ENCODE results near the gene KLRC4. TPM values are rescaled to one million over a fixed set of nuclear protein-coding genes. Genes with fewer than 3 reads are reported as not detected.
"Not testable (repeated sequence)": the region's sequence is repeated elsewhere in the genome, so short reads cannot be mapped to it uniquely, and the experiment has no call there.

KLRC4 gene
- total RNA-seq, 1 experiment from 2014 or later: not detected

- no peak overlapping the region for H3K4me3 ChIP-seq (ENCODE audit: low read depth, low read length)
- peaks cover 40% of the 10 kb centered on the region for H3K4me1 Mint-ChIP-seq (ENCODE audit: low read depth, unreplicated experiment)
- ChIA-PET POLR2A (no interaction called here), CTCF (no interaction called here)
- peaks cover 27% of the 10 kb centered on the region for H3K4me1 ChIP-seq
- TF ChIP-seq CTCF (IDR thresholded peaks at IDR 0.05; ENCODE audit: insufficient read depth in 1 of 2, low read depth in 1 of 2, low read length in 1 of 2, severe bottlenecking in 1 of 2, unreplicated experiment in 1 of 2): no peak
- H3K27me3 ChIP-seq (replicated peaks; ENCODE audit: control insufficient read depth, insufficient read depth, low read length): no peaks in the 10 kb centered on the region
- no peak overlapping the region for H3K4me3 Mint-ChIP-seq (ENCODE audit: unreplicated experiment)
- H3K36me3 Mint-ChIP-seq (ENCODE audit: insufficient read depth, unreplicated experiment): peaks cover 7% of the 10 kb centered on the region
- H3K36me3 ChIP-seq (ENCODE audit: control insufficient read depth, insufficient read depth, low read length): no peaks in the 10 kb centered on the region
- H3K27ac Mint-ChIP-seq (ENCODE audit: unreplicated experiment): no peak overlapping the region
- H3K27me3 Mint-ChIP-seq (ENCODE audit: insufficient read depth, unreplicated experiment): no peaks in the 10 kb centered on the region
- no TSS peak for BruUV-seq (replicated peaks)
- no peak for DNase-seq
- H3K9me3 ChIP-seq: peaks cover 3% of the 10 kb centered on the region; the same call in 1 of the 2 replicates
- peaks cover 11% of the 10 kb centered on the region for H3K9me3 Mint-ChIP-seq (ENCODE audit: unreplicated experiment)
- intact Hi-C loops (cut with micrococcal nuclease; ENCODE audit: unreplicated experiment): no loop called here
Measured at GRCh38 chr12:10374624-10375018, 34.9 kb downstream of the KLRC4 start.

DNA sequence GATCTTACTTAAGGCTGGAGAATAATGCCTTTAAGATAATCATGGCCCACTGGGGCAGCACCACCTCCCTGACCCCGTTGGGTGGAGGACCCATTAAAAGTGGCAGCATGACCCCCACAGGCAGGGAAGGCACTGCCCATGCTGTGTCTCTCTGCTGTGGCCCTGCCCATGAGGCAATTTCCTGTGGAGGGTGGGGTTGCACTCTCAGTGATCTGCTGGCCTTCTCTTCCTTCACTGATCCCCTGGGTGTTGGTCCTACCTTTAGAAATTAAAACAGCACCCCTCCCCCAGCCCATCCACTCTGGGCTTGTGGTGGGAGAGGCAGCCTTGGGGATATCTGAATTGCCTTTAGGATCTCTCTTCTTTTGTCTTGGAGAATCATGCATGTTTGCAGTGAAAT is 37.0 kb downstream of the KLRC4 start:
- peaks cover 27% of the 10 kb centered on the region for H3K9me3 Mint-ChIP-seq (ENCODE audit: unreplicated experiment)
- H3K4me1 Mint-ChIP-seq (ENCODE audit: low read depth, unreplicated experiment): peaks cover 40% of the 10 kb centered on the region
- BruUV-seq (replicated peaks): no TSS peak
- H3K36me3 Mint-ChIP-seq (ENCODE audit: insufficient read depth, unreplicated experiment): peaks cover 7% of the 10 kb centered on the region
- peak; percentile 52 to 61 for DNase-seq
- intact Hi-C loops (cut with micrococcal nuclease; ENCODE audit: unreplicated experiment): loop anchor here (1.0 kb wide), 2 partner anchors 11 to 23 kb away; no protein-coding TSS in a partner anchor
- H3K9me3 ChIP-seq: peaks cover 17% of the 10 kb centered on the region
- CTCF ChIA-PET: no interaction called here
- H3K4me1 ChIP-seq: peaks cover 27% of the 10 kb centered on the region
- POLR2A ChIA-PET: no interaction called here
- TF ChIP-seq CTCF (IDR thresholded peaks at IDR 0.05; ENCODE audit: insufficient read depth in 1 of 2, low read depth in 1 of 2, low read length in 1 of 2, severe bottlenecking in 1 of 2, unreplicated experiment in 1 of 2): no peak
- H3K4me3 Mint-ChIP-seq (ENCODE audit: unreplicated experiment): peak overlapping the region; percentile 62
- H3K36me3 ChIP-seq (ENCODE audit: control insufficient read depth, insufficient read depth, low read length): no peaks in the 10 kb centered on the region; the same call in 1 of the 2 replicates
- no peak overlapping the region for H3K4me3 ChIP-seq (ENCODE audit: low read depth, low read length)
- no peaks in the 10 kb centered on the region for H3K27me3 ChIP-seq (replicated peaks; ENCODE audit: control insufficient read depth, insufficient read depth, low read length)
- peak overlapping the region; percentile 52 for H3K27ac Mint-ChIP-seq (ENCODE audit: unreplicated experiment)
- no peaks in the 10 kb centered on the region for H3K27me3 Mint-ChIP-seq (ENCODE audit: insufficient read depth, unreplicated experiment)

DNA sequence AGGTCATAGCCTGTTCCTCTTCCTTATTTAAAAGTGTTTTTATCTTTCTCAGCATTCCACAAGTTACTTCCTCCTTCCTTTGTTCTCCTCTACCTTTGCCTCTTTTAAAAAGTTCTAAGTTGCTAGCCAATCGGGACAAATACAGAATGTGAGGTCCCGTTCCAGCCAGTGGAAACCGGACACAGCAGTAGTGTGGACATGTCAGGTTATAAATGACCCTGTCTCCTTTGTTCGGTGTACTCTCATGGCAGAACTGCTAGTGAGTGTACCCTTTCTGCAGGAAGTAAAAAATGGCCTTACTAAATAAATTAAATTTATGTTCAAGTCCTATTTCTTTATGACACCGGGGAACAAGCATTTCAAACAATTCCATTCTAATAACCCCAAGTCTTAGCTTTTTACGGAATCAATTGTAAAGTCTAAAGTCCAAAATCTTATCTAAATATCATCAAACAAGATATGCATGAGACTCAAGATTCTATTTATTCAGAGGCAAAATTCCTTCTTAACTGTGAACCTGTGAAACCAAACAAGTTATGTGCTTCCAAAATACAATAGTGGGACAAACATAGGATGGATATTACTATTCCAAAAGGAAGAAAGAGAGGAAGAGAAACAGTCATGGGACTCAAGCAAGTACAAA is 37.5 kb downstream of the KLRC4 start:
- TSS peak; percentile 95 for BruUV-seq (replicated peaks)
- peaks cover 30% of the 10 kb centered on the region for H3K4me1 ChIP-seq
- Mint-ChIP-seq H3K9me3 (ENCODE audit: unreplicated experiment) (peaks cover 27% of the 10 kb centered on the region), H3K4me1 (ENCODE audit: low read depth, unreplicated experiment) (peaks cover 40% of the 10 kb centered on the region), H3K4me3 (ENCODE audit: unreplicated experiment) (peak overlapping the region; percentile 62), H3K27ac (ENCODE audit: unreplicated experiment) (peak overlapping the region; percentile 52)
- peak in 1 of 2 experiments; percentile 59 for DNase-seq
- H3K27me3 ChIP-seq (replicated peaks; ENCODE audit: control insufficient read depth, insufficient read depth, low read length); H3K4me3 ChIP-seq (ENCODE audit: low read depth, low read length); H3K36me3 ChIP-seq (ENCODE audit: control insufficient read depth, insufficient read depth, low read length); CTCF ChIA-PET; H3K27me3 Mint-ChIP-seq (ENCODE audit: insufficient read depth, unreplicated experiment); POLR2A ChIA-PET; H3K36me3 Mint-ChIP-seq (ENCODE audit: insufficient read depth, unreplicated experiment): not testable (repeated sequence)
- intact Hi-C loops (cut with micrococcal nuclease; ENCODE audit: unreplicated experiment): loop anchor here (1.0 kb wide), 2 partner anchors 11 to 23 kb away; no protein-coding TSS in a partner anchor
- peaks cover 21% of the 10 kb centered on the region for H3K9me3 ChIP-seq

Measured in Caco-2 (cell line).